ENCODE results near the gene LIM2. TPM values are rescaled to one million over a fixed set of nuclear protein-coding genes. Genes with fewer than 3 reads are reported as not detected.
A peak's percentile ranks its signal among the peaks of the same experiment; 100 is the strongest.

LIM2 gene
- not detected in 2 replicates for polyA plus RNA-seq (2011; rRNA removed)
- polyA plus RNA-seq (2012; cell fraction: cytosol; rRNA removed) = not detected in 2 replicates
- not detected in 2 replicates for polyA plus RNA-seq (2012; cell fraction: nucleus; rRNA removed)
- not detected in 3 replicates for polyA plus RNA-seq (2017; fragmentation: RNase III; extraction: RNeasy Plus Mini Kit Qiagen cat#74134 plus additional on column Dnase treatment)
- not detected in 2 replicates for polyA minus RNA-seq (2011; rRNA and poly(A)+ RNA removed)

- ATAC-seq (no peak; a peak in 1 of 6 replicates), DNase-seq (ENCODE audit: low read depth in 1 of 2, low spot score in 1 of 2) (no peak), FAIRE-seq (no peak)
- CTCF ChIA-PET = interaction anchor here (1.5 to 2.0 kb wide), 2 partner anchors 11 to 21 kb away, joined by 3 to 14 read pairs; no protein-coding TSS in a partner anchor
- Histone ChIP-seq H3K4me3 (no peak within 1 kb of the TSS), H3K4me1 (no peaks in the 10 kb centered on the region), H3K4me2 (no peak within 1 kb of the TSS), H3K27ac (no peak within 1 kb of the TSS), H3K9me3 (no peaks in the 10 kb centered on the region)
- TF ChIP-seq ZFP36 (IDR thresholded peaks at IDR 0.05; ENCODE audit: borderline replicate concordance, partially characterized antibody) (no peak), SREBF2 (IDR thresholded peaks at IDR 0.05) (no peak), TFCP2L1 (CRISPR knock-in tag; IDR thresholded peaks at IDR 0.05) (no peak), ATOH8 (CRISPR knock-in tag; IDR thresholded peaks at IDR 0.05; ENCODE audit: low read depth) (no peak), RAD21 (conservative IDR thresholded peaks at IDR 0.05 in 1 of 2, IDR thresholded peaks at IDR 0.05 in 1 of 2) (no peak), KDM1A (IDR thresholded peaks at IDR 0.05; ENCODE audit: low read depth) (no peak), ZC3H11A (IDR thresholded peaks at IDR 0.05) (no peak), EHF (CRISPR knock-in tag; IDR thresholded peaks at IDR 0.05) (no peak), MAX (IDR thresholded peaks at IDR 0.05) (no peak), ZSCAN20 (CRISPR knock-in tag; IDR thresholded peaks at IDR 0.05) (no peak), NPAS2 (CRISPR knock-in tag; IDR thresholded peaks at IDR 0.05; ENCODE audit: borderline replicate concordance) (no peak), EHMT2 (IDR thresholded peaks at IDR 0.05; ENCODE audit: low read depth) (no peak), RCOR1 (IDR thresholded peaks at IDR 0.05; ENCODE audit: low read depth, low read length) (no peak), RFX5 (IDR thresholded peaks at IDR 0.05) (no peak), MYC (IDR thresholded peaks at IDR 0.05; ENCODE audit: borderline replicate concordance, low read length) (no peak)
- WGBS (ENCODE audit: missing lambda C conversion rate) = 89% methylated on average over 15 of the region's 15 CpGs
- POLR2A ChIA-PET = interaction anchor here (0.9 kb wide), 1 partner anchor 48 kb away, joined by 4 read pairs; no protein-coding TSS in a partner anchor
Measured at GRCh38 chr19:51387924-51388389, at the start of gene LIM2. LIM2 (minus strand) TSS chr19:51387974; CDS start chr19:51387443, 531 bp downstream.

GRCh38 chr19:51434456-51434855 is 46.7 kb upstream of the LIM2 start:
- ChIA-PET POLR2A (no interaction called here), CTCF (interaction anchor here (1.0 to 1.3 kb wide), 3 partner anchors 10 to 13 kb away, joined by 3 to 4 read pairs (median 3); no protein-coding TSS in a partner anchor)
- TF ChIP-seq SMC3 (IDR thresholded peaks at IDR 0.05) (no peak), HEYL (CRISPR knock-in tag; IDR thresholded peaks at IDR 0.05) (no peak), ZSCAN20 (CRISPR knock-in tag; IDR thresholded peaks at IDR 0.05) (no peak), TFCP2L1 (CRISPR knock-in tag; IDR thresholded peaks at IDR 0.05) (no peak), FOXS1 (CRISPR knock-in tag; IDR thresholded peaks at IDR 0.05) (no peak), SREBF2 (IDR thresholded peaks at IDR 0.05) (no peak), ESRRA (IDR thresholded peaks at IDR 0.05; ENCODE audit: borderline replicate concordance, low read length) (no peak), CHD4 (IDR thresholded peaks at IDR 0.05; ENCODE audit: borderline replicate concordance) (no peak), RARB (CRISPR knock-in tag; IDR thresholded peaks at IDR 0.05) (no peak), RNF2 (IDR thresholded peaks at IDR 0.05; ENCODE audit: borderline replicate concordance, low read depth) (no peak), RAD21 (conservative IDR thresholded peaks at IDR 0.05 in 1 of 2, IDR thresholded peaks at IDR 0.05 in 1 of 2) (no peak), EHMT2 (IDR thresholded peaks at IDR 0.05; ENCODE audit: low read depth) (no peak), EHF (CRISPR knock-in tag; IDR thresholded peaks at IDR 0.05) (no peak)
- 0 out of 3 replicates have a peak, but pooled peaks cover 4% of the 10 kb centered on the region for H3K9me3 ChIP-seq
- FAIRE-seq (no peak), DNase-seq (ENCODE audit: low read depth in 1 of 2, low spot score in 1 of 2) (no peak), ATAC-seq (no peak)
- WGBS (ENCODE audit: missing lambda C conversion rate) = 0% methylated on average over 1 of the region's 1 CpG
- H3K27ac ChIP-seq = no peak overlapping the region
- H3K4me3 ChIP-seq = no peak overlapping the region
- no peak overlapping the region for H3K4me2 ChIP-seq
- H3K4me1 ChIP-seq = no peaks in the 10 kb centered on the region

- WGBS (ENCODE audit: missing lambda C conversion rate) = 6% methylated on average over 4 of the region's 4 CpGs
- no peak overlapping the region for H3K4me2 ChIP-seq
- H3K27ac ChIP-seq = no peak overlapping the region
- ATAC-seq = no peak
- CTCF ChIA-PET = interaction anchor here (0.9 to 2.1 kb wide), 2 partner anchors 11 to 40 kb away, joined by 4 to 10 read pairs; no protein-coding TSS in a partner anchor
- no peaks in the 10 kb centered on the region for H3K9me3 ChIP-seq
- FAIRE-seq = peak; percentile 28
- POLR2A ChIA-PET = no interaction called here
- DNase-seq (ENCODE audit: low read depth in 1 of 2, low spot score in 1 of 2) = no peak
- no peak overlapping the region for H3K4me3 ChIP-seq
- no peaks in the 10 kb centered on the region for H3K4me1 ChIP-seq
- TF ChIP-seq POLR2A (IDR thresholded peaks at IDR 0.05; ENCODE audit: low read length) (no peak), ESRRA (IDR thresholded peaks at IDR 0.05; ENCODE audit: borderline replicate concordance, low read length) (no peak), HOXB13 (CRISPR knock-in tag; IDR thresholded peaks at IDR 0.05; ENCODE audit: low read depth) (no peak), REST (IDR thresholded peaks at IDR 0.05) (no peak), NR3C1 (IDR thresholded peaks at IDR 0.05) (no peak), RAD21 (conservative IDR thresholded peaks at IDR 0.05 in 1 of 2, IDR thresholded peaks at IDR 0.05 in 1 of 2) (no peak), RCOR1 (IDR thresholded peaks at IDR 0.05; ENCODE audit: low read depth, low read length) (no peak), KDM5A (IDR thresholded peaks at IDR 0.05) (no peak), ELK1 (IDR thresholded peaks at IDR 0.05; ENCODE audit: low read depth, low read length) (no peak), KDM1A (IDR thresholded peaks at IDR 0.05; ENCODE audit: low read depth) (no peak)
Measured at GRCh38 chr19:51433043-51433442, 45.3 kb upstream of the LIM2 start.

Data from A549 (cell line).